Measurements from ENCODE around the gene RUNX1.

The RUNX1 gene

DNA sequence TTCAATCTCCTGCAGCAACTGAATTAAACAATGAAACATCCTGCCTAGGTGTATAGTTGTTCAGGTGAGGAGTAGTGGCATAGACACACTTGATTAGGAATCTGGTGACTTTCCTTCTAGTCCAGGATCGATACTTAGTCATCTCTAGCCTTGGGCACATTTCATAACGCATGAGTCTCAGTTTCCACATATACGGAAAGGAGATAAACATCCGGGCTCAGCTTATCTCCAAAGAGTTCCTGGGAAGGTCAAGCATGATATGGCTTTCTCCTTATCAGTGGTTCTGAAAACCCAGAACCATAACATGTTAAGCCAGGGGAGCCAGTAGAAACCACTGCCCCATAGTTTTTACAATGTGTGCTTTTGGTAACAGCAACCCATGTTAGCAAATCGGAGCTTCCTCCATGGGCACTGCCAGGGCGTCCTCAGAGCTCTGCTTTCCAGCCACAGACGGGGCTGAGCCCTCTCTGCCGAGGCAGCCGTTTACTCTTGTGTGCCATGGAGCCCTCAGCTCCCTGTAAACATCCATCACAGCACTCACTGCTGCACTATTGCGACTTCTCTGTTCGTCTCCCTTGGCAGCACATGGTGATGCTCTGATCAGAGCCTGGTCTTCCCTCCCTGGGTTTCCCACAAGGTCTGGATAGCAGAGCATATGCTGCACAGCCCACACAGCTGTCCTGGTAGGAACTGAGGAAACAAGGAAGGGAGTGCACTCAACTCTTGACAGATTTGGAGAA lies 34.6 kb downstream of the RUNX1 start:
- H2AFZ ChIP-seq (ENCODE audit: insufficient read depth, low read length, poor library complexity): no peak overlapping the region
- H2BK12ac ChIP-seq (ENCODE audit: low read length): peak overlapping the region; percentile 11
- WGBS (ENCODE audit: extremely low coverage, insufficient coverage, insufficient read length): no CpG with 5 or more reads among the region's 11 CpGs
- H4K8ac ChIP-seq (ENCODE audit: low read depth, low read length): no peak overlapping the region
- peaks cover 0 to 4% of the 10 kb centered on the region in 2 experiments for H3K4me1 ChIP-seq (ENCODE audit: control insufficient read depth in 1 of 2, insufficient read depth in 2 of 2, low read length in 2 of 2)
- H3K9me3 ChIP-seq (ENCODE audit: insufficient read depth, low read depth, low read length): no peaks in the 10 kb centered on the region
- H3K27ac ChIP-seq (ENCODE audit: low read depth, low read length): no peak overlapping the region
- no peak overlapping the region for H4K12ac ChIP-seq (ENCODE audit: low read depth, low read length)
- H2AK5ac ChIP-seq (ENCODE audit: low read length): peak overlapping the region; percentile 18
- no peaks in the 10 kb centered on the region for H3K27me3 ChIP-seq (ENCODE audit: insufficient read depth, low read length)
- H3K14ac ChIP-seq (ENCODE audit: low read length): peak overlapping the region; percentile 45
- H3K4me2 ChIP-seq (ENCODE audit: low read length): no peak overlapping the region
- no peaks in the 10 kb centered on the region for H3K36me3 ChIP-seq (ENCODE audit: control insufficient read depth in 1 of 2, insufficient read depth in 2 of 2, low read length in 2 of 2)
- H3K4me3 ChIP-seq (ENCODE audit: low read depth, low read length): no peak overlapping the region
- H3K9ac ChIP-seq (ENCODE audit: low read length): no peak overlapping the region
- peak; percentile 69 to 89 for DNase-seq
- no peak overlapping the region for H2BK5ac ChIP-seq (ENCODE audit: low read depth, low read length, poor library complexity)
- peaks cover 5% of the 10 kb centered on the region for H3K79me1 ChIP-seq (ENCODE audit: low read length)
- H4K91ac ChIP-seq (ENCODE audit: low read depth, low read length): peak overlapping the region; percentile 48
- peak overlapping the region; percentile 89 for H2BK120ac ChIP-seq (ENCODE audit: insufficient read depth, low read length, poor library complexity)
- no peak overlapping the region for H3K23ac ChIP-seq (ENCODE audit: low read length)
- peak overlapping the region; percentile 5 for H3K18ac ChIP-seq (ENCODE audit: low read length)
- no peaks in the 10 kb centered on the region for H3K79me2 ChIP-seq (ENCODE audit: control insufficient read depth, insufficient read depth, low read length, poor library complexity)
- no peak overlapping the region for H3K4ac ChIP-seq (ENCODE audit: low read depth, low read length)

DNA sequence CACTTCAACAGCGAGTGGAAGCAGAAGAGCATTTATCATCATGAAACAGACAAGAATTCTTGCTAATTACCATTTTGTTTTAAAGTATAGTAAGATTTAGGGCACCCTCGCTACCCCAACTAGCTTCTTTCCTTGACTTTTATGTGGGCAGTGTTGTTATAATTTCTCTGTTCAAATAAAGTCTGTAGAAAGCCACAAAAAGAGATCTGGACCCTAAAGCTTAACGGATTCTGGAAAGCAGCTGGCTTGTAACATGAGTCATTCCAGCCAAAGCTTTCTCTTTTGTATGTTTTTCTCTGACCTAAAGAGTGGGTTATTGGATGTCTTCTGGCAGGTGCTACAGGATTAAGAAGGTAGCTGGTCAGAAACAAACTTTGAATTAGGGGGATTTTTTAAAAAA lies 37.4 kb downstream of the RUNX1 start:
- Histone ChIP-seq H2BK120ac (ENCODE audit: insufficient read depth, low read length, poor library complexity) (no peak overlapping the region), H3K4me1 (ENCODE audit: control insufficient read depth in 1 of 2, insufficient read depth in 2 of 2, low read length in 2 of 2) (peaks cover 0 to 4% of the 10 kb centered on the region in 2 experiments), H3K79me2 (ENCODE audit: control insufficient read depth, insufficient read depth, low read length, poor library complexity) (no peaks in the 10 kb centered on the region)

DNA sequence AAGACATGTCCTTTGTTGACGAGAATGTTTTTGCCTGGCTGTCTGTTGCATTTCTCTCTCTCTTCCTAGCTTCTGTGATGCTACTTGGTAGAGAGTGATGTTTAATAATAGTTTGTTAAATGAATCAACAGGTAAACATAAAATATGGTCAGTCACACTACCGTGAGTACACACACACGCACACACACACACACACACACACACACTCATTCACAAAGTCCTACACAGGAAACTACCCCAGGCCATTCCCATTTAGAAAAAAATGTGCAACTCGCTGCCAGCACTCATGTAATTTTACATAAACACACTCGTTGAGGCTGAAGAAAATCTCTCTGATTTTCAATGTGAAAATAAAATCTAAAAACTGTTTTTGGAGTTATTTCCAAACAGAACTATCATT lies 38.7 kb downstream of the RUNX1 start:
- Histone ChIP-seq H3K4ac (ENCODE audit: low read depth, low read length) (no peak overlapping the region), H3K9me3 (ENCODE audit: insufficient read depth, low read depth, low read length) (no peaks in the 10 kb centered on the region), H4K8ac (ENCODE audit: low read depth, low read length) (no peak overlapping the region), H3K4me3 (ENCODE audit: low read depth, low read length) (no peak overlapping the region), H2AFZ (ENCODE audit: insufficient read depth, low read length, poor library complexity) (no peak overlapping the region), H3K36me3 (ENCODE audit: control insufficient read depth in 1 of 2, insufficient read depth in 2 of 2, low read length in 2 of 2) (no peaks in the 10 kb centered on the region), H2BK5ac (ENCODE audit: low read depth, low read length, poor library complexity) (no peak overlapping the region), H2BK120ac (ENCODE audit: insufficient read depth, low read length, poor library complexity) (no peak overlapping the region), H3K14ac (ENCODE audit: low read length) (no peak overlapping the region), H2BK12ac (ENCODE audit: low read length) (no peak overlapping the region), H4K12ac (ENCODE audit: low read depth, low read length) (no peak overlapping the region), H2AK5ac (ENCODE audit: low read length) (no peak overlapping the region), H3K23ac (ENCODE audit: low read length) (no peak overlapping the region), H3K4me2 (ENCODE audit: low read length) (no peak overlapping the region), H3K18ac (ENCODE audit: low read length) (no peak overlapping the region), H3K27ac (ENCODE audit: low read depth, low read length) (no peak overlapping the region), H3K79me2 (ENCODE audit: control insufficient read depth, insufficient read depth, low read length, poor library complexity) (no peaks in the 10 kb centered on the region), H3K27me3 (ENCODE audit: insufficient read depth, low read length) (no peaks in the 10 kb centered on the region), H3K79me1 (ENCODE audit: low read length) (peaks cover 5% of the 10 kb centered on the region), H4K91ac (ENCODE audit: low read depth, low read length) (no peak overlapping the region), H3K4me1 (ENCODE audit: control insufficient read depth in 1 of 2, insufficient read depth in 2 of 2, low read length in 2 of 2) (peaks cover 0 to 4% of the 10 kb centered on the region in 2 experiments), H3K9ac (ENCODE audit: low read length) (no peak overlapping the region)
- no CpG with 5 or more reads among the region's 5 CpGs for WGBS (ENCODE audit: extremely low coverage, insufficient coverage, insufficient read length)
- DNase-seq: no peak

More for the DNA sequence above, 37.4 kb downstream of the RUNX1 start:
- Histone ChIP-seq H3K9ac (ENCODE audit: low read length) (no peak overlapping the region), H3K4me2 (ENCODE audit: low read length) (no peak overlapping the region), H3K79me1 (ENCODE audit: low read length) (peaks cover 5% of the 10 kb centered on the region), H3K18ac (ENCODE audit: low read length) (no peak overlapping the region), H2AFZ (ENCODE audit: insufficient read depth, low read length, poor library complexity) (no peak overlapping the region), H3K14ac (ENCODE audit: low read length) (no peak overlapping the region), H4K91ac (ENCODE audit: low read depth, low read length) (no peak overlapping the region), H2BK12ac (ENCODE audit: low read length) (no peak overlapping the region), H3K27ac (ENCODE audit: low read depth, low read length) (no peak overlapping the region), H2AK5ac (ENCODE audit: low read length) (no peak overlapping the region), H3K9me3 (ENCODE audit: insufficient read depth, low read depth, low read length) (no peaks in the 10 kb centered on the region), H3K23ac (ENCODE audit: low read length) (no peak overlapping the region), H4K12ac (ENCODE audit: low read depth, low read length) (no peak overlapping the region), H3K27me3 (ENCODE audit: insufficient read depth, low read length) (no peaks in the 10 kb centered on the region), H4K8ac (ENCODE audit: low read depth, low read length) (no peak overlapping the region), H3K36me3 (ENCODE audit: control insufficient read depth in 1 of 2, insufficient read depth in 2 of 2, low read length in 2 of 2) (no peaks in the 10 kb centered on the region), H3K4ac (ENCODE audit: low read depth, low read length) (no peak overlapping the region), H3K4me3 (ENCODE audit: low read depth, low read length) (no peak overlapping the region), H2BK5ac (ENCODE audit: low read depth, low read length, poor library complexity) (no peak overlapping the region)
- no peak for DNase-seq
- WGBS (ENCODE audit: extremely low coverage, insufficient coverage, insufficient read length): no CpG with 5 or more reads among the region's 3 CpGs

DNA sequence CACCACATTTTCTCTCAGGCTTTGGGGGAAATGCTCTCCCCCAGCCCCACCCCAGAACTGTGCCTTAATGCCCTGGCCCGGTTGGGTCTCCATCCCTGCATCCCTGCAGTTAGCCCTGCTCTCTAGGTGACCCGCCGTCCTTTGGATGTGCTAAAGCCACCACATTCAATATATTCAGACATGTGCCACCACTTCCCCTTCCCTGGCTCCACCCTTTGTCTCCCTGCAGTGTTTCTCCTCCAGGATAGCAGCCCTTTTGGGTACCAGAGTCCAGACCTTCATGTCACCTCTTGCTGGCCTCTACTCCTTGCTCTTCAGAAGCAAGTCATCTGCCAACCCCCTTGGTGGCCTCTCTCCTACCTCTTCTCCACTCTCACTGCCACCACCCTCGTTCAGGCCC lies 41.8 kb downstream of the RUNX1 start:
- Histone ChIP-seq H2AFZ (ENCODE audit: insufficient read depth, low read length, poor library complexity) (no peak overlapping the region), H3K9ac (ENCODE audit: low read length) (no peak overlapping the region), H4K8ac (ENCODE audit: low read depth, low read length) (no peak overlapping the region), H3K14ac (ENCODE audit: low read length) (no peak overlapping the region), H3K4ac (ENCODE audit: low read depth, low read length) (no peak overlapping the region), H2BK5ac (ENCODE audit: low read depth, low read length, poor library complexity) (no peak overlapping the region), H2AK5ac (ENCODE audit: low read length) (no peak overlapping the region), H2BK12ac (ENCODE audit: low read length) (no peak overlapping the region), H2BK120ac (ENCODE audit: insufficient read depth, low read length, poor library complexity) (no peak overlapping the region), H3K79me1 (ENCODE audit: low read length) (no peaks in the 10 kb centered on the region), H3K23ac (ENCODE audit: low read length) (no peak overlapping the region), H3K27me3 (ENCODE audit: insufficient read depth, low read length) (no peaks in the 10 kb centered on the region), H4K12ac (ENCODE audit: low read depth, low read length) (no peak overlapping the region), H3K27ac (ENCODE audit: low read depth, low read length) (no peak overlapping the region), H3K18ac (ENCODE audit: low read length) (no peak overlapping the region), H3K4me1 (ENCODE audit: control insufficient read depth in 1 of 2, insufficient read depth in 2 of 2, low read length in 2 of 2) (no peaks in the 10 kb centered on the region), H3K4me2 (ENCODE audit: low read length) (no peak overlapping the region), H3K36me3 (ENCODE audit: control insufficient read depth in 1 of 2, insufficient read depth in 2 of 2, low read length in 2 of 2) (no peaks in the 10 kb centered on the region), H4K91ac (ENCODE audit: low read depth, low read length) (no peak overlapping the region), H3K79me2 (ENCODE audit: control insufficient read depth, insufficient read depth, low read length, poor library complexity) (no peaks in the 10 kb centered on the region), H3K4me3 (ENCODE audit: low read depth, low read length) (no peak overlapping the region), H3K9me3 (ENCODE audit: insufficient read depth, low read depth, low read length) (no peaks in the 10 kb centered on the region)
- no CpG with 5 or more reads among the region's 4 CpGs for WGBS (ENCODE audit: extremely low coverage, insufficient coverage, insufficient read length)
- no peak for DNase-seq
